K562 (cell line): ENCODE measurements around the gene FEN1. TPM values are rescaled to one million over a fixed set of nuclear protein-coding genes. Genes with fewer than 3 reads are reported as not detected.

ENCODE experiments used
- ATF2 ChIP-seq: sonication (generic); formaldehyde crosslinking; IDR thresholded peaks from 2 replicates; pipeline ENCODE4 v1.8.1; 2022; ENCODE audit warnings: missing genetic modification reagents
- ATF3 ChIP-seq, 2 experiments: fragments of 450-650 bp in 1 of 2; sonication (generic) in 1 of 2; formaldehyde crosslinking in 1 of 2; IDR thresholded peaks in 1 of 2; conservative IDR thresholded peaks in 1 of 2; 2 replicates each; pipeline versions ENCODE4 v1.6.1 to v1.8.1; 2016 to 2023; ENCODE audit warnings: mild to moderate bottlenecking in 2 of 2, moderate library complexity in 2 of 2, inconsistent platforms in 1 of 2, missing genetic modification reagents in 1 of 2
- BDP1 ChIP-seq: IDR thresholded peaks from 3 replicates; pipeline ENCODE4 v1.6.1; 2011; ENCODE audit not compliant: insufficient read length, insufficient read depth
- CBX5 ChIP-seq: IDR thresholded peaks from 2 replicates; pipeline ENCODE4 v1.6.1; 2014; ENCODE audit warnings: low read depth, borderline replicate concordance
- CREB5 ChIP-seq: fragments of 250-450 bp; sonication (Bioruptor Pico); IDR thresholded peaks from 2 replicates; pipeline ENCODE4 v1.5.0; 2020; ENCODE audit warnings: mild to moderate bottlenecking
- CREBBP ChIP-seq: IDR thresholded peaks from one replicate; pipeline ENCODE4 v1.6.1; 2012; ENCODE audit warnings: low read depth, mild to moderate bottlenecking, control low read depth, inconsistent platforms, low read length
- FIP1L1 ChIP-seq: fragments of 200-400 bp; formaldehyde crosslinking; IDR thresholded peaks from 2 replicates; pipeline ENCODE4 v1.6.1; 2018; ENCODE audit warnings: mild to moderate bottlenecking, low read depth, low read length; ENCODE audit not compliant: poor library complexity, severe bottlenecking
- JUNB ChIP-seq: fragments of 450-650 bp; formaldehyde crosslinking; conservative IDR thresholded peaks from 2 replicates; pipeline ENCODE4 v1.4.0; 2020; ENCODE audit warnings: mild to moderate bottlenecking
- KHSRP ChIP-seq: fragments of 450-650 bp; IDR thresholded peaks from 2 replicates; pipeline ENCODE4 v1.6.1; 2017
- MBD2 ChIP-seq: sonication (generic); IDR thresholded peaks from 2 replicates; pipeline ENCODE4 v1.6.1; 2016; ENCODE audit warnings: low read depth, borderline replicate concordance
- MCM2 ChIP-seq: fragments of 450-650 bp; IDR thresholded peaks from 2 replicates; pipeline ENCODE4 v1.6.1; 2017; ENCODE audit warnings: low read depth, mild to moderate bottlenecking
- NFIX ChIP-seq: fragments of 250-450 bp; sonication (Bioruptor Pico); IDR thresholded peaks from 2 replicates; pipeline ENCODE4 v1.4.0; 2020; ENCODE audit warnings: low read depth, mild to moderate bottlenecking, moderate library complexity
- PRMT5 ChIP-seq: sonication (generic); formaldehyde crosslinking; IDR thresholded peaks from 2 replicates; pipeline ENCODE4 v1.5.0; 2020; ENCODE audit warnings: missing genetic modification reagents
- RBFOX2 ChIP-seq: fragments of 200-400 bp; formaldehyde crosslinking; IDR thresholded peaks from 2 replicates; pipeline ENCODE4 v1.6.1; 2017; ENCODE audit warnings: low read depth, mild to moderate bottlenecking, low read length, moderate library complexity
- RFX7 ChIP-seq: fragments of 250-450 bp; sonication (Bioruptor Pico); IDR thresholded peaks from 2 replicates; pipeline ENCODE4 v1.5.1; 2021; ENCODE audit warnings: mild to moderate bottlenecking
- SLC30A9 ChIP-seq: fragments of 250-450 bp; sonication (Bioruptor Pico); IDR thresholded peaks from 2 replicates; pipeline ENCODE4 v1.8.0; 2022; ENCODE audit warnings: mild to moderate bottlenecking, moderate library complexity
- SMAD4 ChIP-seq: fragments of 250-450 bp; sonication (Bioruptor Pico); conservative IDR thresholded peaks from 2 replicates; pipeline ENCODE4 v1.8.0; 2021; ENCODE audit warnings: inconsistent platforms, mild to moderate bottlenecking, moderate library complexity
- SUPT5H ChIP-seq: fragments of 450-650 bp; IDR thresholded peaks from 2 replicates; pipeline ENCODE4 v1.6.1; 2016
- TCFL5 ChIP-seq: fragments of 250-450 bp; sonication (Bioruptor Pico); conservative IDR thresholded peaks from 2 replicates; pipeline ENCODE4 v1.6.1; 2021; ENCODE audit warnings: mild to moderate bottlenecking, moderate library complexity, matching md5 sums
- TGIF2 ChIP-seq: sonication (generic); formaldehyde crosslinking; IDR thresholded peaks from 2 replicates; pipeline ENCODE4 v1.8.1; 2022; ENCODE audit warnings: mild to moderate bottlenecking, missing genetic modification reagents, moderate library complexity
- ZBTB2 ChIP-seq: fragments of 450-650 bp; IDR thresholded peaks from 2 replicates; pipeline ENCODE4 v1.6.1; 2016; ENCODE audit warnings: antibody characterized with exemption
- ZKSCAN3 ChIP-seq: fragments of 250-450 bp; sonication (Bioruptor Pico); IDR thresholded peaks from 2 replicates; pipeline ENCODE4 v1.4.0; 2020
- ZNF212 ChIP-seq: fragments of 450-650 bp; formaldehyde crosslinking; IDR thresholded peaks from 2 replicates; pipeline ENCODE4 v1.4.0; 2020; ENCODE audit warnings: mild to moderate bottlenecking
- ZNF224 ChIP-seq: sonication (generic); formaldehyde crosslinking; IDR thresholded peaks from 2 replicates; pipeline ENCODE4 v1.8.0; 2022; ENCODE audit warnings: mild to moderate bottlenecking, missing genetic modification reagents
- ZNF436 ChIP-seq: fragments of 250-450, 450-650 bp; sonication (Bioruptor Pico); formaldehyde crosslinking; IDR thresholded peaks from 2 replicates; pipeline ENCODE4 v1.7.0; 2020; ENCODE audit warnings: mild to moderate bottlenecking
- ZNF668 ChIP-seq: fragments of 250-450 bp; sonication (Bioruptor Pico); IDR thresholded peaks from 2 replicates; pipeline ENCODE4 v1.8.0; 2022; ENCODE audit warnings: mild to moderate bottlenecking, inconsistent platforms
- polyA plus RNA-seq, 8 experiments: library from polyadenylated mRNA; depleted of rRNA in 4 of 8; stranded (reverse) in 5 of 8; unstranded in 3 of 8; fragments of >200 nt; fragmentation: Nextera tagmentation in 2 of 8; fragmentation: Illumina TruSeq in 1 of 8; extraction: Ambion mirVana in 2 of 8; extraction: Trizol in 1 of 8; gene quantifications; 2 replicates each; pipeline versions ENCODE4 v1.2.1 to v1.2.3, GENCODE V29; 2011 to 2014; ENCODE audit warnings: inconsistent platforms in 1 of 8, missing spikeins in 1 of 8
- total RNA-seq, 7 experiments: library from RNA; depleted of rRNA in 6 of 7; stranded (reverse); fragments of >200 nt in 6 of 7; fragmentation: Illumina TruSeq in 2 of 7; extraction: Trizol in 2 of 7; gene quantifications; 2 replicates each; pipeline versions ENCODE4 v1.2.1 to v1.2.3, GENCODE V29; 2011 to 2021; ENCODE audit warnings: low replicate concordance in 1 of 7

FEN1 gene
- total and polyA plus RNA-seq, 9 of the 15 experiments (the other 6 are each of a cell fraction or from before 2014, with no cell fraction given) = 58.1 to 156 (median 137) TPM

- TF ChIP-seq KHSRP (no peak), ATF2 (CRISPR knock-in tag) (no peak), SUPT5H (peak; percentile 97), FIP1L1 (peak; percentile 69), SMAD4 (peak; percentile 60), ZNF212 (no peak), PRMT5 (CRISPR knock-in tag) (no peak), ZNF436 (CRISPR knock-in tag) (no peak), RFX7 (CRISPR knock-in tag) (peak; percentile 29; the same call in 1 of the 2 replicates), CREBBP (no peak), ZNF668 (CRISPR knock-in tag) (no peak), CBX5 (no peak), ZKSCAN3 (CRISPR knock-in tag) (no peak), ZNF224 (CRISPR knock-in tag) (0 out of 2 replicates have a peak, but pooled peaks have one; percentile 75), ATF3 (IDR thresholded peaks at IDR 0.05) (no peak), ATF3 (CRISPR knock-in tag; conservative IDR thresholded peaks at IDR 0.05) (0 out of 2 replicates have a peak, but pooled peaks have one; percentile 41), MBD2 (no peak; the same call in none of the 2 replicates), CREB5 (CRISPR knock-in tag) (no peak), TGIF2 (CRISPR knock-in tag) (no peak), TCFL5 (no peak), NFIX (CRISPR knock-in tag) (no peak), SLC30A9 (CRISPR knock-in tag) (no peak), JUNB (no peak), ZBTB2 (peak; percentile 99), MCM2 (no peak), RBFOX2 (peak; percentile 87), BDP1 (no peak)
Measured at GRCh38 chr11:61814958-61815789, 22.5 kb downstream of the FEN1 start (continued).
